Panc1 (cell line): ENCODE measurements around the gene KDM4B.

Experiments used
- CTCF ChIP-seq: fragments of 450-650 bp; IDR thresholded peaks from 2 replicates; pipeline ENCODE4 v1.5.1; 2017; ENCODE audit warnings: mild to moderate bottlenecking
- POLR2AphosphoS5 ChIP-seq: IDR thresholded peaks from 2 replicates; pipeline ENCODE4 v1.6.1; 2012; ENCODE audit warnings: mild to moderate bottlenecking, low read depth, low read length, moderate library complexity
- TCF7L2 ChIP-seq: IDR thresholded peaks from 2 replicates; pipeline ENCODE4 v1.6.1; 2011; ENCODE audit warnings: mild to moderate bottlenecking, low read depth, low read length, inconsistent platforms

DNA sequence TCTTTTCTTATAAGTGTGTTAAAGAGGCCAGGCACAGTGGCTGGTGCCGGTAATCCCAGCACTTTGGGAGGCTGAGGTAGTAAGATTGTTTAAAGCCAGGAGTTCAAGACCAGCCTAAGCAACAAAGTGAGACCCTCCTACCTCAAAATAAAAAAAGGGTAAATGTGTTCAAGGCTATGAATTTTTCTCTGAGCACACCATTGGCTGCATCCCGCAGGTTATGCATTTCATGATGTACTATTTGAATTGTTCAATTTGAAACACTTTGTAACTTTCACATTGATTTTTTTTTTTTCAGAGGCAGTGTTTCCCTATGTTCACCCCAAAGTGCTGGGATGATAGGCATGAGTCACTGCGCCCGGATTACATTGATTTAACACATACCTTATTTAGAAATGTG, 233.6 kb downstream of the KDM4B start:
- TF ChIP-seq CTCF: no peak
- TF ChIP-seq TCF7L2: no peak
- no peak for TF ChIP-seq POLR2AphosphoS5
